ENCODE data around the gene CD58. TPM values are rescaled to one million over a fixed set of nuclear protein-coding genes. Genes with fewer than 3 reads are reported as not detected.

Gene CD58
- total and polyA plus RNA-seq, 11 donors = 19.6 to 45.8 (median 30.8) TPM

GRCh38 chr1:116568662-116569380 is 2.0 kb downstream of the CD58 start:
- no peak for DNase-seq
- intact Hi-C loops (cut with DNase I) = loop anchor here in 1 of 10 donors (10.0 kb wide), 1 partner anchor 346 kb away; no protein-coding TSS in a partner anchor

GRCh38 chr1:116567790-116568661 is 2.8 kb downstream of the CD58 start:
- no peak for DNase-seq
- Histone ChIP-seq H3K36me3 (peaks cover 0 to 8% (median 0%) of the 10 kb centered on the region in 9 donors), H3K9me3 (peaks cover 0 to 10% (median 0%) of the 10 kb centered on the region in 12 donors), H3K4me1 (peaks cover 3 to 79% (median 39%) of the 10 kb centered on the region in 12 donors), H3K27me3 (no peaks in the 10 kb centered on the region), H3K27ac (no peak overlapping the region), H3K4me3 (no peak overlapping the region)
- no peak for TF ChIP-seq CTCF (IDR thresholded peaks at IDR 0.05)
- TF ChIP-seq POLR2A (IDR thresholded peaks at IDR 0.05) = no peak
- 71 to 80% (median 76%) methylated on average over 4 of the region's 4 CpGs for WGBS, 4 donors
- intact Hi-C loops (cut with DNase I) = loop anchor here in 1 of 10 donors (10.0 kb wide), 1 partner anchor 347 kb away; no protein-coding TSS in a partner anchor
- no peak for ATAC-seq

More at GRCh38 chr1:116568662-116569380, 2.0 kb downstream of the CD58 start:
- Histone ChIP-seq H3K4me3 (peak overlapping the region in 8 of 12 donors; percentile 79 to 98 (median 92)), H3K27ac (peak overlapping the region in 5 of 12 donors; percentile 98 to 100 (median 99)), H3K36me3 (peaks cover 0 to 3% (median 0%) of the 10 kb centered on the region in 9 donors), H3K9me3 (peaks cover 0 to 6% (median 0%) of the 10 kb centered on the region in 12 donors), H3K4me1 (peaks cover 3 to 86% (median 43%) of the 10 kb centered on the region in 12 donors), H3K27me3 (no peaks in the 10 kb centered on the region)
- ATAC-seq = no peak
- 88 to 92% (median 90%) methylated on average over 2 of the region's 2 CpGs for WGBS, 4 donors
- no peak for TF ChIP-seq CTCF (IDR thresholded peaks at IDR 0.05)
- TF ChIP-seq POLR2A (IDR thresholded peaks at IDR 0.05) = no peak

GRCh38 chr1:116565222-116565621 is 5.6 kb downstream of the CD58 start:
- Histone ChIP-seq H3K36me3 (peaks cover 0 to 8% (median 0%) of the 10 kb centered on the region in 9 donors), H3K9me3 (peaks cover 0 to 10% (median 0%) of the 10 kb centered on the region in 12 donors), H3K4me3 (no peak overlapping the region), H3K27me3 (no peaks in the 10 kb centered on the region), H3K4me1 (peaks cover 3 to 83% (median 23%) of the 10 kb centered on the region in 12 donors), H3K27ac (no peak overlapping the region)
- WGBS, 4 donors = 84 to 94% (median 90%) methylated on average over 1 of the region's 1 CpG
- ATAC-seq (no peak), DNase-seq (no peak)
- intact Hi-C loops (cut with DNase I) = loop anchor here in 1 of 10 donors (10.0 kb wide), 1 partner anchor 350 kb away; no protein-coding TSS in a partner anchor
- TF ChIP-seq CTCF (IDR thresholded peaks at IDR 0.05) (no peak), POLR2A (IDR thresholded peaks at IDR 0.05) (no peak)
